GM21825 (cell line): Measurements from ENCODE around the gene TNFAIP8L1.

Experiments used
- ATAC-seq: cut with Tn5 transposase; IDR thresholded peaks from one replicate; pipeline ENCODE4 v1.9.1; 2021; ENCODE audit warnings: mild to moderate bottlenecking, moderate library complexity; ENCODE audit not compliant: unreplicated experiment

The TNFAIP8L1 gene

GRCh38 chr19:4647676-4648644 lies 8.6 kb downstream of the TNFAIP8L1 start:
- ATAC-seq: no peak

- ATAC-seq: no peak
Measured at GRCh38 chr19:4649392-4650047, 10.2 kb downstream of the TNFAIP8L1 start.

DNA sequence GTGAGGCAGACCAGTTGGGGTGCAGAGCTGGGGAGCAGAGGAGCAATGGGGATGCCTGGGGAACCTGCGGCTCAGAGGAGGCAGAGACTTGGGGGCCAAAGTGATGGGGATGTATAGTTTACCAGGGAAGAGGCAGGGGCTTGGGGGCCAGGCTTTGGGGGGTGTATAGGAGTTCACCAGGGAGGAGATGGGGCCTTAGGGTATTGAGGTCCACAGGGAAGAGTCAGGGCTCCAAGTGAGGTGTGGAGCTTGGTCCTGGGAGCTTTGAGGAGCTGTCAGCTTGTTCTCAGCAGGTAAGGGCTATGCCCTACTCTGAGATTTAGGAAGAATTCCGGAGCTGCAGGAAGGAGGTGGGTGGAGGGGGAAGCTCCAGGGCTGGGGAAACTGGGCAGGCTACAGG lies 10.8 kb downstream of the TNFAIP8L1 start:
- ATAC-seq: no peak

DNA sequence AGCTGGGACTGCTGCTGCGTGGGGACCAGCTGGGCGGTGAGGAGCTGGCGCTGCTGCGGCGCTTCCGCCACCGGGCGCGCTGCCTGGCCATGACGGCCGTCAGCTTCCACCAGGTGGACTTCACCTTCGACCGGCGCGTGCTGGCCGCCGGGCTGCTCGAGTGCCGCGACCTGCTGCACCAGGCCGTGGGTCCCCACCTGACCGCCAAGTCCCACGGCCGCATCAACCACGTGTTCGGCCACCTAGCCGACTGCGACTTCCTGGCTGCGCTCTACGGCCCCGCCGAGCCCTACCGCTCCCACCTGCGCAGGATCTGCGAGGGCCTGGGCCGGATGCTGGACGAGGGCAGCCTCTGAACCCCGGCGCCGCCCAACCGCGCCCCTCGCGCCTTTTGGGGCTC lies 12.8 kb downstream of the TNFAIP8L1 start:
- ATAC-seq: no peak

DNA sequence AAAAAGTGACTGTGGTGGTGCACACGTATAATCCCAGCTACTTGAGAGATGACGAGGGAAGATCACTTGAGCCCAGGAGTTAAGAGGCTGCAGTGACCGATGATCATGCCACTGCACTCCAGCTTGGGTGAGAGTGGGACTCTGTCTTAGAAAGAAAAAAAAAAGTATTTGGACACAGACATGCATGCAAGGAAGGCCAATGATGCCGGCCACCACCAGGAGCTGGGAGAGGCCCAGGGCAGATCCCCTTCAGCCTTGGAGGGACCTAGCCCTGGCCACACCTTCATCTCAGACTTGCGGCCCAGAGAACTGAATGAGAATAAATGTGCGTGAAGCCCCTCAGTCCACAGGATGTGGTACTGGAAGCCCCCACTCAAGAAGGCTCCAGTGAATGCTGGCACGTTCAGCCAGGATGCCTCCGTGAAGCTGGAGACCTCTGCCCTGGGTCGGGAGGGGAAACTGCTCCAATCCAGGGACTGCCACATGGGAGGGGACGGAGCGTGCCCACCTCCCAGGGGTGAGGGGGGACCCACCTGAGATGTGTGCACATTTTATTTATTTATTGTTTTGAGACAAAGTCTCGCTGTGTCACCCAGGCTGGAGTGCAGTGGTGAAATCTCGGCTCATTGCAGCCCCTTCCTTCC lies 14.6 kb downstream of the TNFAIP8L1 start:
- no peak for ATAC-seq

DNA sequence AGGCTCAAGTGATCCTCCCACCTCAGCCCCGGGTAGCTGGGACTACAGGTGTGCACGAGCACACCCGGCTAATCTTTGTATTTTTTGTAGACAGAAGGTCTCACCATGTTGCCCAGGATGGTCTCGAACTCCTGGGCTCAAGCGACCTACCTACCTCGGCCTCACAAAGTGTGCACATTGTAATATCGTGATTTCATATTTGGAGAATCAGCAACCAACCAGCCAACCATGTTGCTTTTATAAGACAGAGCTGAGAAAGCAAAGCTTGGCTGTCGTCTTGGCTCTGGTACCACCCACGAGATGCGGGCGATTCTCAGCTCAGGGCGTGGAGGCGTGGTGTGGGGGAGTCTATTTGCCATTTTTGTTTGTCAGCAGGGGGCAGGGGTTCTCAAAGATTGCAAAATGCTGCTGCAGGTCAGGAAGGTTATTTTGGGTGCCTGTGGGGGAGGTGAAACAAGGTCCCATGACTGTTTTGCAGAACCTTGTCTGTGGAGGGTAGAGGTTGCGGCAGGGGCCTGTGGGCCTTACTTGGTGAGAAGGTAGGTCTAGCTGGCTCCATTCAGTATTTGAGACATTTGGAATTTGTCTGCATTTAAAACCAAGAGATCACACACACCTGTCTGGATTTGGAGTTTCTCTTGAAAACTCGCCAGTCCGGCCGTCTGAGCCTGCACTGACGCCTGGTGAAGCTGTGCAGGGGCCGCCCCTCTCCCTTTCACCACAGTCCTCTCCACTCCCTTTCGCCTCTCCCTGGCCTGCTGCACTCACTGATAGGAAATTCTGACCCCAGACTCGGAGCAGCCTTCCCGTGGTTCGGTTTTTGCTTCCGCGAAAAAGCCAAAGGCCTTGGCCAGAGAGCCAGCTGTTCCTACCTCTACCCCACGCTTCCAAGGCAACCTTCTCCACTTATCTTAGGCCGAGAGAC lies 15.4 kb downstream of the TNFAIP8L1 start:
- ATAC-seq: no peak

DNA sequence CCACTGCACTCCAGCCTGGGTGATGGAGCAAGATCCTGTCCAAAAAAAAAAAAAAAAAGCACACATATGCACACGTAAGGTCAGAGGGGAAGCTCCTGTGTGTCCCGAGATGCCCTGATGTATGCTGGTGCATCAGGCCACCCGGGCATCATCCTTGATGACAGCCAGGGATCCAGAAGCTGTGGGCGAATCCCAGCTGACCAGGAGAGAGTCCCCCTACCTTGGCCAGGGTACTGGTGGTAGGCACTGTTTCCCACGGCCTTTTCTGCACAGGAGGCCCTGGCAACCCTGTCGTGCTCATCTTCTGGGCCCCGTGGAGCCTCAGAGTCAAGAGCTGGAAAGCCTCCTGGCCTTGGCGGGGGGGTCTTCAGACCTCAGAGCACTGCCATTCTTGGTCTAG lies 16.8 kb downstream of the TNFAIP8L1 start:
- ATAC-seq: no peak

- no peak for ATAC-seq
Measured at GRCh38 chr19:4657262-4657661, 17.9 kb downstream of the TNFAIP8L1 start.

DNA sequence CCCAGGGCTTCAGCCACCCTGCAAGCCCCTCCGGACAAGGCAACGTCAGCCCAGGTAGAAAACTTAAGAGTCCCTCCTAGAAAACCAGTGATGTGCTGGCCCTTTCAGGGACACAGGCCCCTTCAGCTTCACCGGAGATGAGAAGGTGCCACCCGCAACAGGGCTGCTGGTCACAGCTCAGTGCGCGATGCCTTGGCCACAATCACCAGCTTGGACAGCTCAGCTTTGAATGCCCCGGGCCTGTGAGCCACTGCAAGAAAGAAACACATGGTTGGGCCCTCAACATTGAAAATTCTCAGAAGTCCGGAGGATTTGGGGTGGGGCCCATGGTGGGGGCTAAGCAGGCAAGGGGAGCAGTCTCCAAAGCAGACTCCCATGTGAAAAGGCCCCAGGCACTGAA lies 18.5 kb downstream of the TNFAIP8L1 start:
- no peak for ATAC-seq

GRCh38 chr19:4660181-4660791 lies 21.0 kb downstream of the TNFAIP8L1 start:
- ATAC-seq: no peak

- no peak for ATAC-seq
Measured at GRCh38 chr19:4660993-4661392, 21.7 kb downstream of the TNFAIP8L1 start.

- no peak for ATAC-seq
Measured at GRCh38 chr19:4662020-4662695, 22.8 kb downstream of the TNFAIP8L1 start.

DNA sequence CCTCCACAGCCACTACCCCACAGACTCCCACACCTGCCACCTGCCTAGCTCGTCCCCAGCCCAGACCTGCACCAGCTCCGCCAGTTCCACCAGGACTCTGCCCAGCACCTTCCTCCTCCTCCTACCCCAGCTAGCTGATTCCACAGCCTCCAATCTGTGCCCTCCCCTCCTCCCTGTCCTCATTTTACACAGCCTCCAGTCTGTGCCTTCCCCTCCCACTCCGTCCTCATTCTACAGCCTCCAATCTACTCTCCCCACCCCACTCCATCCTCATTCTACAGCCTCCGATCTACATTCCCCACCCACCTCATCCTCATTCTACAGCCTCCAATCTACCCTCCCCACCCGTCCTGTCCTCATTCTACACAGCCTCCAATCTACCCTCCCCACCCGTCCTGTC lies 23.5 kb downstream of the TNFAIP8L1 start:
- ATAC-seq: no peak

- ATAC-seq: no peak
Measured at GRCh38 chr19:4664642-4665041, 25.3 kb downstream of the TNFAIP8L1 start.

DNA sequence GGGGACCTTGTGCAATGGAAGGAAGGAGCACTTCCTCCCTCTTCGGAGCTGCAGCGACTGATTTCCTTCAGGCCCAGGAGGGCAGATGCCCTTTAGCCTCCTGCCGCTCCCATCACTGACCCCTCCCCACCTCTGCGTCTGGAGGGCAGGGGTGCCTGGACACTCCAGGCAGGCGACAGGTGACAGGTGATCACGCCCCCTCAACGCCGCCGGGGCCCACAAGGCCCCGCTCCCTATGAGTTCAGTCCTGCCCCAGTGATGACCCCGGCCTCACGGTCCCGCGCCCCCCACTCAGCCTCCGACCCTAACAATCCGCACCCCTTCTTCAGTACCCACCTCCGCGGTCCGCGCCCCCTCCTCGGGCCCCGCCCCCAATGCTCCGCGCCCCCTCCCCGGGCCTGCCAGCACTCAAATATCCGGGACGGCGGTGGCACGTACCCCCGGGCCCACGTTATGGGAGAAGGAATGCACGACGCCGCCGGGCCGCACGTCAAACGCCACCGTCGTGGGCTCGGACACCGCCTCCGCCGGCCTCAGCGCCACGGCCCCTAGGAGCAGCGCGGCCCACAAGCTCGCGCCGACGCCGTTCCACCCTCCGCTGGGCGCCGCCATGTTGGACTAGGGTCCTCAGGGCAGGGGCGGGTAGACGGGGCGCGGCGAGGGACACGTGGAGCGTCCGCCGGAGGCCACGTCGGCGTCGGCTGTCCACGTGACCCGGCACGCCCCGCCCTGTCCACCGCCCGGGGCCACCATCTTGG lies 30.6 kb downstream of the TNFAIP8L1 start, which contains the start of gene MYDGF:
MYDGF (minus strand) TSS at position 620 of the 758 bp plus-strand sequence; CDS start at position 612, 8 bp downstream.
- peak; percentile 84 for ATAC-seq

DNA sequence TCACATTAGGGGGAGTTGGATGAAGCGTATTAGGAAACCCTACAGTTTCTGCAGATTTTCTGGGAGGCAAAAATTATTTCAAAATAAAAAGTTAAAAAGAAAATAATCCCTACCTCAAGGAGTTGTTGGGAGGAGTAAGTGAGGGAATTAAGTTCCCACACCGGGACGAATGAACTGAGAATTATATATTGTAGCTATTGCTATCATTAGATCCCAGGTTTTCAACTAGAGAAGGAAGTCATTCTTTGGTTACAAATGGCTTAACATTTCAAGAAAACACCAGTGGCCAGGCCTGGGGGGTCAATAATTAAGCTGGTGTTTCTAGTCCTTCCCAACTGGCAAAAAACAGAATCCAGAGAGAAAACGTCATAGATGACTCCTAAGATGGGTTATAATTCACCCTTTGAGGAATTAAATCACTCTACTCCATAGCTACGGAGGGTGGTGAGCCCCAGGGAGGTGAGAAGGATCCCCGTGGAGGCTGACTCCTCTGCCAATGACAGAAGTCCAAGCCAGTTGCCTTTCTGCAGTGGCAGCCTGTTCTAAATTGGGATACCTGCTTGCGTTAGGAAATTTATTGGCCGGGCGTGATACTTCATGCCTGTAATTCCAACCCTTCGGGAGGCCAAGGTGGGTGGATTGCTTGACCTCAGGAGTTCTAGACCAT lies 32.0 kb downstream of the TNFAIP8L1 start:
- no peak for ATAC-seq

DNA sequence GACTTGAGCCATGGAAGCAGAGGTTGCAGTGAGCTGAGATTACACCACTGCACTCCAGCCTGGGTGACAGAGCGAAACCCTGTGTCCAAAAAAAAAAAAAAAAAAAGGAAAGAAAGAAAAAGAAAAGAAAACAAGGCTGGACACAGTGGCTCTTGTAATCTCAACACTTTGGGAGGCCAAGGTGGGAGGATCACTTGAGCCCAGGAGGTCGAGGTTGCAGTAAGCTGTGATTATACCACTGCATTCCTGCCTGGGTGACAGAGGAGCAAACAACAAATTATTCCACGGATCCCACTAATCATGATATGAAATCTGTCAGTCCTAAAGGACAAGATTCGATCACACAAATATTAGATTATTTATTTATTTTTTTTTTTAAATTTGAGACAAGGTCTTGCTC lies 33.9 kb downstream of the TNFAIP8L1 start:
- ATAC-seq: no peak

DNA sequence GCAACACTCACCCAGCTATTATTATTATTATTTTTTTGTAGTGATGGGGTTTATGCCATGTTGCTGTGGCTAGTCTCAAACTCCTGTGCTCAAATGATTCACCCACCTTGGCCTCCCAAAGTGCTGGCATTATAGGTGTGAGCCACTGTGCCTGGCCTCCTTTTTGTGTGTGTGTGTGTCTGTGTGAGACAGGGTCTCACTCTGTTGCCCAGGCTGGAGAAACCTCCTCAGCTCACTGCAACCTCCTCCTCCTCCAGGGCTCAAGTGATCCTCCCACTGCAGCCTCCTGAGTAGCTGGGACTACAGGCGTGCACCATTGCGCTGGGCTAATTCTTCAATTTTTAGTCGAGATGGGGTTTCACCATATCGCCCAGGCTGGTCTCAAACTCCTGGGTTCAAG lies 34.4 kb downstream of the TNFAIP8L1 start:
- no peak for ATAC-seq
